OCI-LY1 (cell line): ENCODE measurements around the gene PAM16.

Experiments used
- EZH2 ChIP-seq: fragments of 200-600 bp; sonication (generic), shearing (Covaris generic); IDR thresholded peaks from 2 replicates; pipeline ENCODE4 v1.8.0; 2017; ENCODE audit warnings: borderline replicate concordance, mixed run types, mild to moderate bottlenecking, antibody characterized with exemption, low read length, moderate library complexity, mixed read lengths
- TF ChIP-seq, protein P1 (sequence below): fragments of 200-600 bp; sonication (generic), shearing (Covaris generic); IDR thresholded peaks from 2 replicates; pipeline ENCODE4 v1.5.1; 2017; ENCODE audit warnings: mild to moderate bottlenecking, antibody characterized with exemption, low read length, moderate library complexity, mixed read lengths

DNA sequence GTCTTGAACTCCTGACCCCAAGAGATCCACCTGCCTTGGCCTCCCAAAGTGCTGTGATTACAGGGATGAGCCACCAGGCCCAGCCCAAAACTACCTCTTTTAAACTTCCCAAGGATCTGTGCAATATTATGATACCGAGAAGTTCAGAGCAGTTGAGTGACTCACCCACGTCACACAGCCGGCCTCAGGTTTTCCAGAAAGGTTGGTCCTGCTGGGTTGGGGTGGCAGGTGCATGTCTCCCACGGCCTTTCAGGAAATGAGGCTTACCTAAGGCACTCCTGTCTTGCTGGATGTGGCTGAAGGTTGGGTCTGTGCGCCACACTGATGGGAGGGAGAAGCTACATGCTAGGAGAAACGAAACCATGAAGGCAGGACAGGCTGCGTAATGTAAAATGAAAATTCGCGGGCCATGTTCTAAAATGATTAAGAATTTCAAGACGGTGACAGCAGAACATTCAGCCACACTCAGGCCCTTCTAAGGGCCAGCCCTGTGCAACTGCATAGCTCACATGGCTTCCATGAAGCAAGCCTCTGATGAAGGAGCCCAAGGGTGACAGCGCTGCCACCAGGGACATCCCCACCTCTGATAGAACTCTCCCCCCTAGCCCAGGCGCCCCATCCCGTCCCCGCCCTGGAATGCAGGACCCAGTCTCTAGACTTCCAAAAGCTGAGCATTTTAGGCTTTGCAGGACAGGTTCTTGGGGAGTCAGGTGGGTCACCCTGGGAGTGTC lies 41.9 kb downstream of the PAM16 start:
- TF ChIP-seq, protein P1, sequence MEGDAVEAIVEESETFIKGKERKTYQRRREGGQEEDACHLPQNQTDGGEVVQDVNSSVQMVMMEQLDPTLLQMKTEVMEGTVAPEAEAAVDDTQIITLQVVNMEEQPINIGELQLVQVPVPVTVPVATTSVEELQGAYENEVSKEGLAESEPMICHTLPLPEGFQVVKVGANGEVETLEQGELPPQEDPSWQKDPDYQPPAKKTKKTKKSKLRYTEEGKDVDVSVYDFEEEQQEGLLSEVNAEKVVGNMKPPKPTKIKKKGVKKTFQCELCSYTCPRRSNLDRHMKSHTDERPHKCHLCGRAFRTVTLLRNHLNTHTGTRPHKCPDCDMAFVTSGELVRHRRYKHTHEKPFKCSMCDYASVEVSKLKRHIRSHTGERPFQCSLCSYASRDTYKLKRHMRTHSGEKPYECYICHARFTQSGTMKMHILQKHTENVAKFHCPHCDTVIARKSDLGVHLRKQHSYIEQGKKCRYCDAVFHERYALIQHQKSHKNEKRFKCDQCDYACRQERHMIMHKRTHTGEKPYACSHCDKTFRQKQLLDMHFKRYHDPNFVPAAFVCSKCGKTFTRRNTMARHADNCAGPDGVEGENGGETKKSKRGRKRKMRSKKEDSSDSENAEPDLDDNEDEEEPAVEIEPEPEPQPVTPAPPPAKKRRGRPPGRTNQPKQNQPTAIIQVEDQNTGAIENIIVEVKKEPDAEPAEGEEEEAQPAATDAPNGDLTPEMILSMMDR = no peak
- TF ChIP-seq EZH2 = no peak
